Breast epithelium (tissue), 4 donors: ENCODE results near the gene SERPINE1. TPM values are rescaled to one million over a fixed set of nuclear protein-coding genes. Genes with fewer than 3 reads are reported as not detected.

Experiments used
- DNase-seq, 2 donors: peaks; one replicate each; pipeline ENCODE4 v3.0.0-alpha.2; 2019; ENCODE audit warnings: low spot score in 2 of 2
- H3K27ac ChIP-seq, 2 donors: fragments of 200-600 bp; sonication (generic) in 1 of 2; one replicate each; pipeline ENCODE4 v1.5.1; 2016 to 2019; ENCODE audit warnings: mild to moderate bottlenecking in 1 of 2
- H3K27me3 ChIP-seq, 2 donors: fragments of 200-600 bp; sonication (generic) in 1 of 2; one replicate each; pipeline versions ENCODE4 v1.5.1 to v1.6.0; 2017 to 2019; ENCODE audit warnings: control low read depth in 1 of 2, mild to moderate bottlenecking in 1 of 2
- H3K36me3 ChIP-seq: fragments of 200-600 bp; one replicate; pipeline ENCODE4 v1.5.1; 2019
- H3K4me1 ChIP-seq, 2 donors: fragments of 200-600 bp; sonication (generic); one replicate each; pipeline ENCODE4 v1.5.1; 2016 to 2019; ENCODE audit warnings: control low read depth in 1 of 2
- H3K4me3 ChIP-seq, 3 donors: fragments of 200-600 bp; sonication (generic); 1 replicate in 2 of 3; 2 replicates in 1 of 3; pipeline ENCODE4 v1.5.1; 2016 to 2019; ENCODE audit warnings: mild to moderate bottlenecking in 3 of 3, moderate library complexity in 2 of 3
- H3K9me3 ChIP-seq, 2 donors: fragments of 200-600 bp; sonication (generic) in 1 of 2; one replicate each; pipeline ENCODE4 v1.5.1; 2016 to 2019; ENCODE audit warnings: control low read depth in 1 of 2
- POLR2A ChIP-seq: fragments of 450-650 bp; IDR thresholded peaks from one replicate; pipeline ENCODE4 v1.6.1; 2016; ENCODE audit warnings: antibody characterized with exemption, mild to moderate bottlenecking, moderate library complexity
- POLR2AphosphoS5 ChIP-seq, 3 donors: sonication (generic); formaldehyde crosslinking; IDR thresholded peaks; one replicate each; pipeline ENCODE4 v1.6.1; 2017; ENCODE audit warnings: antibody characterized with exemption in 3 of 3
- intact Hi-C: fragments of 100-400 bp; cut with DNase I; formaldehyde crosslinking; loops from one replicate; pipeline ENCODE4 v1.15.1; 2023; ENCODE audit warnings: low total_unique reads
- total RNA-seq, 3 donors: library from RNA; depleted of rRNA; stranded (reverse); fragments of >200 nt; gene quantifications; one replicate each; pipeline ENCODE4 v1.1.0, GENCODE V29; 2016
- TF ChIP-seq, protein P1 (sequence below), 3 donors: fragments of 450-650 bp; IDR thresholded peaks; one replicate each; pipeline ENCODE4 v1.5.1; 2016 to 2017; ENCODE audit warnings: antibody characterized with exemption in 3 of 3, mild to moderate bottlenecking in 3 of 3, moderate library complexity in 3 of 3

SERPINE1 gene
- total RNA-seq, 3 donors from 2014 or later: 6.2 to 24.3 (median 7.4) TPM

DNA sequence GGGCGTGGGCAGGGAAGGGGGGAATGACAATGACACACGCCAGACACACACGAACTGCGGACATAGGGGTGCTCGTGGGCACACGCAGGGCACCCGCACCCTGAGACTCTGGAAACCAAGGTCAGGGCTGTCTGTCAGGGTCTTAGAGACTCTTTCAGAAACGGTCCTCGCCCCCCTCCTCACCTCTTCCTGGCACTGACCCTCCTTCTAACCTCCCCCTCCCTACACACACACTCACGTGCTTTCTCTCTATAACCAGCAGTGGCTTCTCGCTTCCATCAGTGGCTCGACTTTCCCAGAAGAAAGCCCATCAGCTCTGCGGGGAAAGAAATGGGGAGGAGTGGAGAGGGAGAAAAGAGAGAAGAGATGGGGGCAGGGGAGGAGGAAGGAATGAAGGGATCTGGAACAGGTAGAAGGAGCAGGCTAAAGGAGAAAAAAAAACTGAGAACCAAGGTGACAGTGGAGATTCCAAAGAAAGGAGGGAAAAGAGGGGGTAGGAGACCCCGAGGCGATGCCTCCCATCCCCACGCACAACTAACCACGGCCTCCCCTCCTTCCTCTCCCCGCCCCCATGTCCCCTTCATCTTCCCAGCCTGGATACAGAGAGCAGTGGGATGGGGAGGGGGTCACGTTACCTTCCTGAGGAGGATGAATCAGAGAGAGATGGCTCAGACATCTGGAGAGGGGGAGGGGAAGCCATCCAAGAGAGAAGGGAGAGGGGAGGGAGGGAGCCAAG is 40.2 kb downstream of the SERPINE1 start:
- Histone ChIP-seq H3K4me3 (no peak overlapping the region), H3K27me3 (peaks cover 25 to 96% of the 10 kb centered on the region in 2 donors), H3K27ac (no peak overlapping the region), H3K36me3 (no peaks in the 10 kb centered on the region), H3K4me1 (peaks cover 16% of the 10 kb centered on the region in 2 donors), H3K9me3 (no peaks in the 10 kb centered on the region)
- TF ChIP-seq, protein P1, sequence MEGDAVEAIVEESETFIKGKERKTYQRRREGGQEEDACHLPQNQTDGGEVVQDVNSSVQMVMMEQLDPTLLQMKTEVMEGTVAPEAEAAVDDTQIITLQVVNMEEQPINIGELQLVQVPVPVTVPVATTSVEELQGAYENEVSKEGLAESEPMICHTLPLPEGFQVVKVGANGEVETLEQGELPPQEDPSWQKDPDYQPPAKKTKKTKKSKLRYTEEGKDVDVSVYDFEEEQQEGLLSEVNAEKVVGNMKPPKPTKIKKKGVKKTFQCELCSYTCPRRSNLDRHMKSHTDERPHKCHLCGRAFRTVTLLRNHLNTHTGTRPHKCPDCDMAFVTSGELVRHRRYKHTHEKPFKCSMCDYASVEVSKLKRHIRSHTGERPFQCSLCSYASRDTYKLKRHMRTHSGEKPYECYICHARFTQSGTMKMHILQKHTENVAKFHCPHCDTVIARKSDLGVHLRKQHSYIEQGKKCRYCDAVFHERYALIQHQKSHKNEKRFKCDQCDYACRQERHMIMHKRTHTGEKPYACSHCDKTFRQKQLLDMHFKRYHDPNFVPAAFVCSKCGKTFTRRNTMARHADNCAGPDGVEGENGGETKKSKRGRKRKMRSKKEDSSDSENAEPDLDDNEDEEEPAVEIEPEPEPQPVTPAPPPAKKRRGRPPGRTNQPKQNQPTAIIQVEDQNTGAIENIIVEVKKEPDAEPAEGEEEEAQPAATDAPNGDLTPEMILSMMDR (IDR thresholded peaks at IDR 0.05): no peak
- TF ChIP-seq POLR2A: no peak
- no peak for DNase-seq
- intact Hi-C loops: no loop called here

DNA sequence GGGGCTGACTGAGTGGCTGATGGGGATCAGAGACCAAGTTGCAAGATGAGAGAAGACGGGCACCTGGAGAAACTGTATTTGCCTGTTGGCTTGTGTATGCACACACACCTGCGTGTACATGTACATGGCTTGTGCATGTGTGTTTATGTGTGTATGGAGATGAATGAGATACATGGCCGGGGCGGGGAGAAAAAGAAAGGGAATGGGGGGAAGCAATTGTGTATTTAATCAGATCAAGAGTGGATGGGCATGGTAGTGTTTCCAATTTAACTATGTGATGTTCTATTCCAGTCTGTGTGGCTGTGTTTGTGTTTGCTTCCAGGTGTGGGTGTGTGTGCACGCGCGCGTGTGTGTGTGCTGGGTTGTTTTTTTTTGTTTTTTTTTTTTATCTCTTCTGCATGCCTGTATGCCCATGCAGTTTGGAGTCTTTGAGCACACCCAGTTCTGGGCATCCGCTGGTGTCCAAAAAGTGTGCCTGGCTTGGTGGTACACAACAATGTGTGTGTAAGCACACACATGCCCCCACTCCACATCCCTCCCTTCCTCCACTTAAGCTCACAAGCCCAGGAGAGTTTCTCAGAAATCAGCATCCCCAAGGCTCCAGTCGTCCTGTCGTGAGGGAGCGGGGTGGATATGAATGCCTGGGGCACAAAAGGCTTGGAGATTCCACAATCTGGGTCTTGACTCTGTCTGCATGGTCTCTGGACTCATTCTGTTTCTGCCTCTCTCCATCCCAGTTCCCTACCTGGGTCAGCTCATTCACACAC is 40.9 kb downstream of the SERPINE1 start:
- peaks cover 31 to 99% of the 10 kb centered on the region in 2 donors for H3K27me3 ChIP-seq
- TF ChIP-seq POLR2A (no peak), POLR2AphosphoS5 (IDR thresholded peaks at IDR 0.05) (no peak)
- TF ChIP-seq, protein P1 (IDR thresholded peaks at IDR 0.05): no peak

DNA sequence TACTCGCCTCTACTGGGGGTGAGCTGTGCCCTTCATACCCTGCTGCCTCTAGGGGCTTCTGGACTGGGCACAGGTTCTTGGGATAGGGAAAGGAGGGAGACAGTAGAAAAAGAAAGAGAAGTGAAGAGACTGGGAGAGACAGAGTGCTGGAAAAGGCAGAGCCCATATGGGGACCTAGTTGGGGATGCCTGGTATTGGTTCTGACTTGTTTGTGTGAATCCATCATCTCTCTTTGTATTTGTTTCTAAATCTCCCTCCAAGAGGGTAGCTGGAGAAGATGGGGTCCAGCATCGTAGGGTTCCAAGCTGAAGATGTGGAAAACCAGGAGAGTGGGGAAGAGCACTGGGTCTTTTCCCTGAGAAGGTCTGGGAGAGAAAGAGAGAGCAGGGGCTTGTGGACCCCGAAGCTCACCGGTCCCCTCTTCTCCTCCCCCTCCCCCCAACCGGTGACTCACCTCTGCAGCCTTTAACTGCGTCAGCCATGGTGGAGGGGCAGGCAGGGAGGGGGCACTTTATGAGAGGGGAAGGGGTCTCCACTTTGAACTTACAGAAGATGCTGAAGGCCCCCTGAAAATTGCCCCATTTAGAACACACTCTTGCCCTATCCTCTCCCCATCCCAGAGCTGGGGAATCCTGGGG is 41.6 kb downstream of the SERPINE1 start:
- Histone ChIP-seq H3K4me1 (peaks cover 8 to 21% of the 10 kb centered on the region in 2 donors), H3K4me3 (no peak overlapping the region), H3K36me3 (no peaks in the 10 kb centered on the region), H3K9me3 (no peaks in the 10 kb centered on the region), H3K27ac (no peak overlapping the region), H3K27me3 (peaks cover 33 to 100% of the 10 kb centered on the region in 2 donors)
- no peak for DNase-seq
- no peak for TF ChIP-seq POLR2AphosphoS5 (IDR thresholded peaks at IDR 0.05)
- no peak for TF ChIP-seq POLR2A
- TF ChIP-seq, protein P1 (IDR thresholded peaks at IDR 0.05): no peak
- intact Hi-C loops: no loop called here

More for the DNA sequence above, 40.9 kb downstream of the SERPINE1 start:
- Histone ChIP-seq H3K4me1 (peaks cover 12 to 23% of the 10 kb centered on the region in 2 donors), H3K4me3 (no peak overlapping the region), H3K27ac (no peak overlapping the region), H3K36me3 (no peaks in the 10 kb centered on the region), H3K9me3 (no peaks in the 10 kb centered on the region)
- no peak for DNase-seq
- intact Hi-C loops: no loop called here

DNA sequence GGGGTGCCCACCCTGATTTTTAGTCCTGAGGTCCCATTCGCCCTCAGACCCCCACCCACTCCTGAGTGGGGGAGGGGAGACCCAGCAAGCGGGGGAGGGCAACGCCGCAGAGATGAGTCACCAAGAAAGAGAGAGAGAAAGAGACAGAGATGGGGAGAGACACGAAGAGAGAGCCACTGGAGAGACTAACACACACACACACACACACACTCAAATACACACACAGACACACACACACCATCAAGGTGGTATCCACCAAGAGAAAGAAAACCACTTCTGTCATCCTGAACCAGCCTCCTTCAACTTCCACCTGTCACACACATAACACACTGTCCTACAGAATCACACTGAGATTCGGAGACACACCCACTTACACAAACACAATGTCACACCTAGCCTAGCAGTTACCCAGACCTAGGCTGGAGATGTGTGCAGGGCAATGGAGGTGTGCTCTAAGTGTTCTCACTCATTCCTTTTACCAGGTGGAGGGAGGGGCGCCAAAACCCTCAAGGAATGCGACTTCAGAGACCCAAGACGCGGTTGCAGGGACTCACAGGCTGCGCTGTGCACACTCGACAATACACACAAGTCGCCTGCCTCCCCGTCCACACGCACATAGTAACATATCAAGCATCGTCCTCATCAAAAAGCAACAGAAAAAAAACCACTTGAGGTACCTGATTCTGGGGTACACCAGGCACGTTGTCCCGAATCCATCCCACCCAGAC is 42.4 kb downstream of the SERPINE1 start:
- H3K36me3 ChIP-seq: no peaks in the 10 kb centered on the region
- H3K9me3 ChIP-seq: no peaks in the 10 kb centered on the region
- H3K4me1 ChIP-seq: peaks cover 3 to 13% of the 10 kb centered on the region in 2 donors
- peaks cover 33 to 100% of the 10 kb centered on the region in 2 donors for H3K27me3 ChIP-seq
- no peak overlapping the region for H3K27ac ChIP-seq
- intact Hi-C loops: no loop called here
- H3K4me3 ChIP-seq: no peak overlapping the region
- DNase-seq: no peak
- TF ChIP-seq, protein P1 (IDR thresholded peaks at IDR 0.05): no peak
- no peak for TF ChIP-seq POLR2A
- no peak for TF ChIP-seq POLR2AphosphoS5 (IDR thresholded peaks at IDR 0.05)
